Measurements from ENCODE around the gene UCHL1. TPM values are rescaled to one million over a fixed set of nuclear protein-coding genes. Genes with fewer than 3 reads are reported as not detected.

UCHL1 gene
- total and polyA plus RNA-seq, 10 of the 15 experiments (the other 5 are each of a cell fraction or from before 2014, with no cell fraction given): 0.29 to 178 (median 125) TPM

GRCh38 chr4:41245983-41246382 lies 10.7 kb upstream of the UCHL1 start:
- Histone ChIP-seq H3K9ac (ENCODE audit: control insufficient read depth, insufficient read depth, low read length) (no peak overlapping the region), H3K4me3 (no peak overlapping the region), H3K27ac (ENCODE audit: control insufficient read depth, insufficient read depth) (no peak overlapping the region), H3K4me2 (ENCODE audit: control insufficient read depth, insufficient read depth) (no peak overlapping the region), H3K27me3 (replicated peaks in 1 of 2; ENCODE audit: control insufficient read depth in 2 of 2, insufficient read depth in 2 of 2, low read length in 1 of 2) (peaks cover 0 to 5% of the 10 kb centered on the region in 2 experiments; a peak in 2 of 4 replicates), H2AFZ (ENCODE audit: control insufficient read depth, low read depth, low read length) (no peak overlapping the region), H3K79me2 (ENCODE audit: control insufficient read depth, insufficient read depth, low read length) (no peaks in the 10 kb centered on the region), H3K36me3 (ENCODE audit: control insufficient read depth in 2 of 2, insufficient read depth in 2 of 2, low read length in 1 of 2) (no peaks in the 10 kb centered on the region), H3K9me3 (replicated peaks; ENCODE audit: control insufficient read depth, insufficient read depth, low read length) (no peaks in the 10 kb centered on the region), H3K4me1 (ENCODE audit: control insufficient read depth, insufficient read depth, low read length) (no peaks in the 10 kb centered on the region), H4K20me1 (ENCODE audit: control insufficient read depth, insufficient read depth) (no peaks in the 10 kb centered on the region)
- no peak for DNase-seq (ENCODE audit: low read depth, low spot score)
- ATAC-seq: no peak
- TF ChIP-seq TCF7 (IDR thresholded peaks at IDR 0.05; ENCODE audit: borderline replicate concordance): no peak
- no peak for TF ChIP-seq CHD1 (IDR thresholded peaks at IDR 0.05; ENCODE audit: low read depth, low read length)
- no peak for TF ChIP-seq GATAD2B (conservative IDR thresholded peaks at IDR 0.05; ENCODE audit: low read depth)
- no peak for TF ChIP-seq SPI1 (IDR thresholded peaks at IDR 0.05; ENCODE audit: borderline replicate concordance, insufficient read depth, low read depth, low read length)
- TF ChIP-seq IKZF1 (conservative IDR thresholded peaks at IDR 0.05): no peak
- no peak for TF ChIP-seq NFXL1 (IDR thresholded peaks at IDR 0.05; ENCODE audit: borderline replicate concordance)
- TF ChIP-seq JUNB (IDR thresholded peaks at IDR 0.05): no peak
- no peak for TF ChIP-seq FOXM1 (IDR thresholded peaks at IDR 0.05; ENCODE audit: low read depth, low read length)
- no peak for TF ChIP-seq STAT1 (conservative IDR thresholded peaks at IDR 0.05)
- TF ChIP-seq ZBTB11 (CRISPR knock-in tag; IDR thresholded peaks at IDR 0.05): no peak
- no peak for TF ChIP-seq RBBP5 (conservative IDR thresholded peaks at IDR 0.05)
- no peak for TF ChIP-seq HDAC6 (IDR thresholded peaks at IDR 0.05; ENCODE audit: unreplicated experiment)
- no peak for TF ChIP-seq E4F1 (IDR thresholded peaks at IDR 0.05; ENCODE audit: borderline replicate concordance, partially characterized antibody)
- in situ Hi-C loops (cut with MboI) (no loop called here), intact Hi-C loops (cut with micrococcal nuclease; ENCODE audit: unreplicated experiment) (no loop called here)
- ChIA-PET RAD21 (ENCODE audit: unreplicated experiment) (no interaction called here), POLR2A (no interaction called here), SMC1A (ENCODE audit: uncharacterized antibody, unreplicated experiment) (interaction anchor here (1.1 to 2.1 kb wide), 3 partner anchors 13 to 35 kb away, joined by 3 to 7 read pairs (median 5); no protein-coding TSS in a partner anchor), CTCF (interaction anchor here (1.2 to 1.8 kb wide), 2 partner anchors 35 to 405 kb away, joined by 3 to 4 read pairs; no protein-coding TSS in a partner anchor)
- 44% methylated on average over 1 of the region's 1 CpG for WGBS (ENCODE audit: insufficient coverage, insufficient replicate concordance, low lambda C conversion rate, missing lambda C conversion rate)
- BruUV-seq (replicated peaks): no TSS peak
- no peak for FAIRE-seq

Data from GM12878 (cell line).